B cell (primary cell): Measurements from ENCODE around the gene FRK.
"Not testable (repeated sequence)": the region's sequence is repeated elsewhere in the genome, so short reads cannot be mapped to it uniquely, and the experiment has no call there.

ENCODE experiments used
- CTCF ChIP-seq: fragments of 200-600 bp; IDR thresholded peaks from one replicate; pipeline ENCODE4 v1.8.0; 2022; ENCODE audit warnings: antibody characterized with exemption, mild to moderate bottlenecking
- EZH2 ChIP-seq: IDR thresholded peaks from 2 replicates; pipeline ENCODE4 v1.6.1; 2012; ENCODE audit warnings: borderline replicate concordance, low read depth, mild to moderate bottlenecking, moderate library complexity, low read length; ENCODE audit not compliant: insufficient read depth, poor library complexity, severe bottlenecking

DNA sequence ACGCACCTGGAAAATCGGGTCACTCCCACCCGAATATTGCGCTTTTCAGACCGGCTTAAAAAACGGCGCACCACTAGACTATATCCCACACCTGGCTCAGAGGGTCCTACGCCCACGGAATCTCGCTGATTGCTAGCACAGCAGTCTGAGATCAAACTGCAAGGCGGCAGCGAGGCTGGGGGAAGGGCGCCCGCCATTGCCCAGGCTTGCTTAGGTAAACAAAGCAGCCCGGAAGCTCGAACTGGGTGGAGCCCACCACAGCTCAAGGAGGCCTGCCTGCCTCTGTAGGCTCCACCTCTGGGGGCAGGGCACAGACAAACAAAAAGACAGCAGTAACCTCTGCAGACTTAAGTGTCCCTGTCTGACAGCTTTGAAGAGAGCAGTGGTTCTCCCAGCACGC, 100.4 kb downstream of the FRK start:
- TF ChIP-seq CTCF, EZH2: not testable (repeated sequence)
